GM21723 (cell line): ENCODE results near the gene KLRK1.
A peak's percentile ranks its signal among the peaks of the same experiment; 100 is the strongest.
"Not testable (repeated sequence)": the region's sequence is repeated elsewhere in the genome, so short reads cannot be mapped to it uniquely, and the experiment has no call there.

Experiments used
- ATAC-seq: cut with Tn5 transposase; IDR thresholded peaks from one replicate; pipeline ENCODE4 v1.9.1; 2021; ENCODE audit warnings: mild to moderate bottlenecking, moderate library complexity; ENCODE audit not compliant: unreplicated experiment

The KLRK1 gene

DNA sequence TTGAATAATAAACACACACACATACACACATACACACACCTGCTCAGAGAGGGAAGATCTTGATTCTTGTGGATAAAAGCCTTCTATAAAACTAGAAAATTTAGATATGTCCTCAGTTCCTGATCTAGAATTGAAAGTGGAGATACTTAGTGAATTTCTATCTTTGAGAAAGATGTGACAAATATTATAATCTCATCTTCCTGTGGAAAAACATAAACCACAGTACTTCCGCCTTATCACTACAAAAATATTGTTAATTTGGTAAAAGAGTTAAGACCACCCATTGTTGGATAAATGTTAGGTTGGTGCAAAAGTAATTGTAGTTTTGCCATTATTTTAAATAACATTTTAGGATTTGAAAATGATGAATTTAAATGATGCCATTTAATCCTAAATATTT is at the start of gene KLRK1:
Gene KLRK1, minus strand, starts transcription at position 138 of the 400 bp plus-strand sequence. CDS start 1,231 bp downstream, outside the sequence.
- ATAC-seq, result no peak

DNA sequence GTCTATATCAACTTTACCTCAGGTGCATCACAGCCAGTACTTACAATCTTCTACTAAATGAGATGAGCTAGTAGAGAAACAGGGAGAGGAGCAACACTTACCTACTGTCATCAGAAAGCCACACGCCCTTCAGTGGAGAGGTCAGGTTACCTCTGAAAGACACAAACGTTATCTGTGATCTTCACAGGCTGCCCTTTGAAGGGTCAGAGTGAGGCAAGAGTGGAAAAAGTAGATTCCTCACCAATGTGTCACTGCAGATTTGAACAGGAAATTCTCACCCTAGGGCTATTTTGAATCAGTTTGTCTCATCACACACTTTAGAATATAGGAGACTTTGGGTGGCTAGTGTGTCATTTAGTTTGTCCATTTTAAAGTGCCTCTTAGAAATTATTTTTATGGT is 47.8 kb upstream of the KLRK1 start:
- ATAC-seq, result not testable (repeated sequence)

DNA sequence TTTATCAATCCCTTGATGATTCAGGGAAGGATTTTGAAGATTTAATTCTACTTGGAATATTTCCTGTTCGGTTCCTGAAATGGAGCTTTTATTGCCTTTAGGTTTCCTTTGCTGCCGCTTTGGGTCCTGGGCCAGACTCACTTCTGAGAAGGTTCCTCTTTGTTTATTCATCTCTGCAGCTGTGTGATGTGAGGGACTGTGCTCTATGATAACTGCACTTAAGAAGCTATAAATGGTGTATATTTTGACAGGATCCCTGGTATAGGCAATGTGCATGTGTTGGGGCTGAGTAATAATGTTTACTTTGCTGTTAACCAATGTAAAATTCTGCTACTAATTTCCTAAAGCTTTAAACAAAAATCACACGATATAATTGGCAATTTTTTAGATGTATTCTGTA is 46.0 kb upstream of the KLRK1 start, which contains the start of gene KLRC2:
Gene KLRC2, minus strand, starts transcription at position 195 of the 400 bp plus-strand sequence. Its CDS starts 24 bp downstream, at position 171.
- not testable (repeated sequence) for ATAC-seq

DNA sequence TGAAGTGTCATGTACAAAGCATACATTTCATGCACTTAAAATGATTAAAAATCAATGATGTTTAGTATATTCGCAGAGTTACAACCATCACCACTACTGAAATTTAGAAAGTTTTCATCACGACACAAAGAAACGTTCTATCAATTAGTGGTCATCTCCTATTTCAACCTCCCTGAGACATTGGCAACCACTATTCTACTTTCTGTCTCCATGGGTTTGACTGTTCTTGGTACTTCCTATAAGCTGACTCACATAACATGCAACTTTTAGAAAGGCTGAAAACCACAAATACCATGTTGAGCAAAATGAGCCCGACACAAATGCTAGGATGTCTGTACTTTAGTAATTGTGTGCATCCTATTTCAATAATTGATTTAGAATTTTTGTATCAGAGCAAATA is 40.8 kb upstream of the KLRK1 start:
- ATAC-seq, result not testable (repeated sequence)

DNA sequence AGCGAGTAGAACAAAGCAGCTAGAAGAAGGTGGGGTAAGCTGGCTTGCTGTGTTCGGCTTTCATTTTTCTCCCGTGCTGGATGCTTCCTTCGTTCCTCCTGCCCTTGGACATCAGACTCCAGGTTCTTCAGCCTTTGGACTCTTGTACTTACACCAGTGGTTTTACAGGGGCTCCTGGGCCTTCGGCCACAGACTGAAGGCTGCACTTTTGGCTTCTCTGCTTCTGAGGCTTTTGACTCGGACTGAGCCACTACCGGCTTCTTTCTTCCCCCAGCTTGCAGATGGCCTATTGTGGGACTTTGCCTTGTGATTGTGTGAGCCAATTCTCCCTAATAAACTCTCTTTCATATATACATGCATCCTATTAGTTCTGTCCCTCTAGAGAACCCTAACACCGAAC is 36.1 kb upstream of the KLRK1 start:
- ATAC-seq, result not testable (repeated sequence)

DNA sequence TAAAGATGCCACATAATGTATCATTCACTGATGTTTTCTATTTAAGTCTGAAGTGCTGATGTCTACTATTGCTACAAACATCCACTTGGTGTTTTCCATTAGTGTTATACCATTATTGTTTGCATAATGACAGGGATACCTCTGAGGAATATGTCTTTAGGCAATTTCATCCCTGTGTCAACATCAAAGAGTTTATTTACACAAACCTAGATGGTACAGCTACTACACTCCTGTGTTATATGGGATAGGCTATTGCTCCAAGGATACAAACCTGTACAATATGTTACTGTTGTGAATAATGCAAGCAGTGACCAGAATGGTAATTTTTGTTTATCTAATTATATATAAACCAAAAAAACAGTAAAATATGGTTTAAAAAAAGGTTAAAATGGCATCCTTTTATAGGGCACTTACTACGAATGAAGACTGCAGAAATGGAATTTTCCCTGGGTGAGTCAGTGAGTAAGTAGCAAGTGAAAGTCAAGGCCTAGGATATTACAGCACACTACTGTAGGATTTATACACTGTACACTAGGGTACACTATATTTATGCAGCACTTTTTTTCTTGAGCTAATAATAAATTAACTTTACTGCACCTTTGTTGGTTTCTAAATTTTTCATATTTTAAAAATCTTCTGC is 34.5 kb upstream of the KLRK1 start:
- ATAC-seq, result not testable (repeated sequence)

DNA sequence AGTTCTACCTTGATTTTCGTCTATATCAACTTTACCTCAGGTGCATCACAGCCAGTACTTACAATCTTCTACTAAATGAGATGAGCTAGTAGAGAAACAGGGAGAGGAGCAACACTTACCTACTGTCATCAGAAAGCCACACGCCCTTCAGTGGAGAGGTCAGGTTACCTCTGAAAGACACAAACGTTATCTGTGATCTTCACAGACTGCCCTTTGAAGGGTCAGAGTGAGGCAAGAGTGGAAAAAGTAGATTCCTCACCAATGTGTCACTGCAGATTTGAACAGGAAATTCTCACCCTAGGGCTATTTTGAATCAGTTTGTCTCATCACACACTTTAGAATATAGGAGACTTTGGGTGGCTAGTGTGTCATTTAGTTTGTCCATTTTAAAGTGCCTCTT is 32.3 kb upstream of the KLRK1 start:
- not testable (repeated sequence) for ATAC-seq

DNA sequence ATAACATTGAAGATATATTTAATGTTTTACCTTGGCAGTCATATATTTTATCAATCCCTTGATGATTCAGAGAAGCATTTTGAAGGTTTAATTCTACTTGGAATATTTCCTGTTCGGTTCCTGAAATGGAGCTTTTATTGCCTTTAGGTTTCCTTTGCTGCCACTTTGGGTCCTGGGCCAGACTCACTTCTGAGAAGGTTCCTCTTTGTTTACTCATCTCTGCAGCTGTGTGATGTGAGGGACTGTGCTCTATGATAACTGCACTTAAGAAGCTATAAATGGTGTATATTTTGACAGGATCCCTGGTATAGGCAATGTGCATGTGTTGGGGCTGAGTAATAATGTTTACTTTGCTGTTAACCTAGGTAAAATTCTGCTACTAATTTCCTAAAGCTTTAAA is 30.5 kb upstream of the KLRK1 start, which contains the start of gene KLRC3:
Gene KLRC3, minus strand, starts transcription at position 262 of the 400 bp plus-strand sequence. Its CDS starts 45 bp downstream, at position 217.
- not testable (repeated sequence) for ATAC-seq

DNA sequence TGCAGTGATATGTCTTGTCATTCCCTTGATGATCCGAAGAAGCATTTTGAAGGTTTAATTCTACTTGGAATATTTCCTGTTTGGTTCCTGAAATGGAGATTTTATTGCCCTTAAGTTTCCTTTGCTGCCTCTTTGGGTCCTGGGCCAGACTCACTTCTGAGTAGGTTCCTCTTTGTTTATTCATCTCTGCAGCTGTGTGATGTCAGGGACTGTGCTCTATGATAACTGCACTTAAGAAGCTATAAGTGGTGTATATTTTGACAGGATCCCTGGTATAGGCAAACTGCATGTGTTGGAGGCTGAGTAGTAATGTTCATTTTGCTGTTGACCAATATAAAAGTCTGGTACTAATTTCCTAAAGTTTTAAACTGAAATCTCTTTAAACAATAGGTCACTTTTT is 19.6 kb upstream of the KLRK1 start, which contains the start of gene KLRC4:
Gene KLRC4, minus strand, starts transcription at position 366 of the 400 bp plus-strand sequence. Its CDS starts 182 bp downstream, at position 184.
- no peak for ATAC-seq

DNA sequence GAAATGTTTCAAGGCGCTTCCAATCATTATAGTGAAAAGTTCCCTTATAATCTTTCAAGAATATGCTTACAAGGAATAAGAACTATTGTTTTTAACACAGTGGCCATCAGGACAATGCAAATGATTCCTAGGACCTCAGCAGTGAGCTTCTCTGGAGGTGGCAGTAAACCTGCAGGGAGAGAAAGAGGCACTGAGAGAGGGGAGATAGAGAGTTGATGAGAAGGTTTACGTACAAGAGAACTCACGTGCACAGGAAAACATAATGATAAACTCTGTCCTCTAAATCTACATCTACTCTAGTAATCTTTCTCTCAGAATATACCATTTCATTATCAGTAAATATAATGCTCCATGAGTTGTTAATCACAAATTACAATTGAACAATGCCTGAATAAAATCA is 19.0 kb upstream of the KLRK1 start:
- no peak for ATAC-seq

DNA sequence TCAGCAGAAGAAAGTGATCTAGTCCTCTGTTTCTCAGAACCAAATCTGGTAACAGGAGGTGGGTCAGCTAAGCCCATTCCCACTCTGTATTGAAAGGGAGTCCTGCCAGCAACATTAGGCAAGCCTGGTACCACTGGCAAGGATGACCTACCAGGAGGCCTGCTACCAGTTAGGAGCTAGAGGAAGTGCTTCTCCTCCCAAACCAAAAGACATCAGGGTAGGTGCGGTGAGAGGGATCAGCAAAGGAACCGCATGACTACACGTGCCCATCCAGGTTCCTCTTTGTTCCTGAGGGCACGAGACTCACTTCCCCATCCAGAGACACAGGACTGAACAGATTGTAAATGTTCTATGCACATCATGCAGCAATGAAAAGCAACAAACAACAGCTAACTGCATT is 16.9 kb upstream of the KLRK1 start:
- no peak for ATAC-seq

DNA sequence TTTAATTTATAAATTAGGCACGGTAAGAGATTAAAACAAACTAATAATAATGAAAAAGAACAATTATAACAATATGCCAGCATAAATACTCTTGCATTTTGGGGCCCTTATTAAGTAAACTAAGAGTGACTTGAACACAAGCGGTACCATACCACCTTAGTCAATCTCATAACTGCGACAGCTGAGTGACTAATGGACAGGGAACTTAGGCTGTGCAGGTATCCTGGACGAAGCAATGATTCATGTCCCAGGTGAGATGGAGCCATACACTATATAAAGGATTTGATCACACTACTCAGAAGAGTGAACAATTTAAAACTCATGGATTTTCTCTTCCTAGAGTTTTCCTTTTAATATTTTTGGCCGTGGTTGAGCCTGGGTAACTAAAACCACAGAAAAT is 15.5 kb upstream of the KLRK1 start:
- ATAC-seq, result no peak

DNA sequence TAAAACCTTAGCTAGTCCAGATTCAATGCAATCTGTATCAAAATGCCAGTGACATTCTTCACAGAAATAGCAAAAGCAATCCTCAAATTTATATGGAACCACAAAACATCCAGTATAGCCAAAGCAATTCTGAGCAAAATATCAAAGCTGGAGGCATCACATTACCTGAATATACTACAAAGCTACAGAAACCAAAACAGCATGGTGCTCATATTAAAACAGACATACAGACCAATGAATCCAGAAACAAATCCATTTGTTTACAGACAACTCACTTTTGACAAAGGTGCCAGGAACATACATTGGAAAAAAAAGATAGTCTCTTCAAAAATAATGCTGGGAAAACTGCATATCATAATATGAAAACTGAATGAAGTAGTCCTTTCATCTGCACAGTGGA is 15.0 kb upstream of the KLRK1 start:
- ATAC-seq, result no peak

DNA sequence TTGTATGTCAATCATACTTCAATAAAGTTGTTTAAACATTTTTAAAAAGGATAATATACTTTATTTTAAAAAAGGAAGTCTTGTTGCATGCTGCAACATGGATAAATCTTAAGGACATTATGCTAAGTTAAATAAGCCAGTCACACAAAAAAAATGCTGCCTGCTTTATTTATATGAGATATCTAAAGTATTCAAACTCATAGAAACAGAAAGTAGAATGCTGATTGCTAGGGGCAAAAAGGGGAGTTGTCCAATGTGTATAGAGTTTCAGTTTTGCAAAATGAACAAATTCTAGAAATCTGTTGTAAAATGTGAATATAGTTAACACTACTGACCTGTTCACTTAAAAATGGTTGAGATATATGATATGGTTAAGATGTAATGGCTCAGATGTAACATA is 11.0 kb upstream of the KLRK1 start:
- ATAC-seq, result no peak

DNA sequence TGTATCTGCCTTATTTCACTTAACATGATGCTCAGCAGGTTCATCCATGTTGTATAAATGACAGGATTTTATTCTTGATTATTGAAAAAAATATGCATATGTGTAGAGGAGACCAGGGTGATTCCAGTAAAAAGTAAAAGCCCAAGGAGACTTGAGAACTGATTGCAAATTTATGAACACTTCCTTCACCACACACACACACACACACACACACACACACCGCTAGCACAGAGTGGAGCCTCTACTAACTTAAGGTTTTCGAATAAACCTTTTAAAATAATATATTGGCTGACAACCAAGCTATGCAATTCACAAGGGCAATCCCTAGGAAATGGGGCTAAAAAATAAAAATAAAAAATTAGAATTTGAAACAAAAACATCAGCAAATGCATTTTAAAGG is 8.3 kb upstream of the KLRK1 start:
- no peak for ATAC-seq

DNA sequence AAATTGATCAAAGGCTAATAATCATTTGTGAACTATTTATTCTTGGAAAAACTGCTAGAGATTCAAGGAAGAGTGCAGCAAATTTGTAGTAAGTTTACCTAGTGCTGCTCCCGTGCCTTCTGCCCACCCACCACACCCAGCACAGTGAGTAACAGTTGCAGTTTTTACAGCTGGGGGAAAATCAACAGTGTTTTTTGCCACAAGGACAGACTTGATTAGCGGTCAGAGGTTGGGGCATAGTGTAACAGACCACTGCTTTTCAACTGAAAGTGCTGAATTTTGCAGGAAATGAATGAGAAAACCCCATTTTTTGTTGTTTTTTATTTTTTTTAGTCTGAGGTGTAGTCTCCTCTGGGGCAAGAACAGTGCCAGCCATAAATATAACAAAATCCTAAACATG is 7.5 kb upstream of the KLRK1 start:
- no peak for ATAC-seq

DNA sequence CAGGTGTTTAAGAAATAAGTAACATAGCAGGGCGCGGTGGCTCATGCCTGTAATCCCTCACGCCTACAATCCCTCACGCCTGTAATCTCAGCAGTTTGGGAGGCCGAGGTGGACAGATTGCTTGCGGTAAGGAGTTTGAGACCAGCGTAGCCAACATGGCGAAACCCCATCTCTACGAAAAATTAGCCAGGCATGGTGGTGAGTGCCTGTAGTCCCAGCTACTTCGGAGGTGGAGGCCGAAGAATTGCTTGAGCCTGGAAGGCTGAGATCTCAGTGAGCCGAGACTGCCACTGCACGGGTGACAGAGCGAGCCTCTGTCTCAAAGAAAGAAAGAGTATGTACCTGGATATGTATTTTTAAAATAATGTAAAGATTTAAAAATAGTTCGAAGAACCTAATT is 6.3 kb upstream of the KLRK1 start:
- not testable (repeated sequence) for ATAC-seq

DNA sequence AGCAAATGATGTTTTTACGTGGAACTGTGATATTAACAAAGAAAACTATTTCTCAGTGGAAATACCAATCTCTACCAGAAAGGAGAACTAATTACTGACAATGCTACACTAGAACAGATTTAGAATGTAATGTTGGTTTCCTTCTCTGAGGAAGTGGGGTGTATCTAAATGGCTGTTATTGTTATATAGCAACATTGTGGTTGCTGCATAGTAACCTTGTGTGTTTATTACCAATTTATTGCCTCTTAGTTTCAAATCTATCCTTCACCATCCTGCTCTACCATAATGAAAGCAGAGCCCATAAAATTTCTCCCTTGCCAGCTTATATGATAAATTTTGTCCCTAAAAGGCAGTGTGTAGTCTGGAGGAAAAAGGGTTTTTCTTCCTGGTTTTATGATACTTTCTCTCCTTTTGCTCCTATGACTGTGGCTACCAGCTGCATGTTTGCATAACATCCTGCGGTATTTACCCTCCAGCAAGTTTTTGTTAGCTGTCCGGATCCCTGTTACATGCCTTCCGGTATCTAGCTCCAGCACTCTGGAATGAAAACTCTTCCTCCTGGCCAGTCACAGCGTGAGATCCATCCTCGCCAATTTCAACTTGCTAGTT is 5.7 kb upstream of the KLRK1 start:
- peak; percentile 88 for ATAC-seq

DNA sequence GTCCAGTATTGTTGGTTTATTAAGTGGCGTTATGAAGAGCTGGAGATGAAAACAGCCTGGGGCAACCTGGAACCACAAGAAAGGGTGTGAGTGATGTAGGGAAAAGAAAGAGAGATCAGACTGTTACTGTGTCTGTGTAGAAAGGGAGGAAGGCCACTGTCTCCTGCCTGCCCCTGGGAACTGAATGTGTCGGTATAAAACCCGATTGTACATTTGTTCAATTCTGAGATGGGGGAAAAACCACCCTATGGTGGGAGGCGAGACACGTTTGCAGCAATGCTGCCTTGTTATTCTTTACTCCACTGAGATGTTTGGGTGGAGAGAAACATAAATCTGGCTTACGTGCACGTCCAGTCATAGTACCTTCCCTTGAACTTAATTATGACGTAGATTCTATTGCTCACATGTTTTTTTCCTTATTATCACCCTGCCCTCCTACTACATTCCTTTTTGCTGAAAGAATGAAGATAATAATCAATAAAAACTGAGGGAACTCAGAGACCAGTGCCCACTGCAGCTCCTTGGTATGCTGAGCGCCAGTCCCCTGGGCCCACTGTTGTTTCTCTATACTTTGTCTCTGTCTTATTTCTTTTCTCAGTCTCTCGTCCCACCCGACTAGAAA is 4.8 kb upstream of the KLRK1 start:
- not testable (repeated sequence) for ATAC-seq

DNA sequence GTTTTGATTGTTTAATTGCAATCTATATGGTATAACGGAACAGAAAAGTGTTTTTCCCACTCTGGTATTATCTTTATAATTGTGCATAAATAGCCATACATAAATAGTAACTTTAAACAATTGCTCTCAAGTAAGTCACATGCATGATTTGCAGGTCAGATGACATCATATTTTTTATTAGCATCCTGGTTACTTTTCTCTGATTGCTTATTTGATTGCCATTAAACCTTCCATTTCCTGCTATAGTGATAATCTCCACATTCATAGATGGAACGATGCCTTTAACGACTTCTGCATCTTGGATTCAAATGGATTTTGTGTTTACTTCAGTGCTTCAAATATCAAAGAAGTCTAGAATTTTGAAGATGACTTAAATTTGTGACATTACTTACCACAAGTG is 3.5 kb upstream of the KLRK1 start:
- no peak for ATAC-seq

DNA sequence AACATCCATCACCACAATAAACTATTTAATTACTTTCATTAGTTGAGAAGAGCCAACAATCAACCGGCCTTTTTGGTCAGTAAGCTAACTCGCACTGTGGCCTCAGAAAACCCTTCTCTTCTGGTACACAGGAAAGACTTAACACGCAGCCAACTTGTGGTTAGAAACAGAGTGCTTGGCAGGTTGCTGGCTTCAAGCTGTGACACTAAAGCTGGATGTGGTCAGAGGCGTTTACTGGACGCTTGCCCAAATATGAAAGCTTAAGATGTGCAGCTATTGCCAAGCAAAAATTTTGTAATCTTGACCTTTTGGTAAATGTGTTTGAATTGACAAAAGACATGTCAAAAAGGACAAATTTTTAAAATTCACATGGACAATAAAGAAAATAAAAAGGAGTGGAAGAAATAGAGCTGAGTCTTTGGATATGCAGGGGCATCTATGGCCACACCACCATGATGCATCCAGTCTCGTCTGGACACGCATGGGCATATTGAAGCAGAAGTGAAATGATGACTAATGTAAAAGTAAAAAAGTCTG is 2.6 kb upstream of the KLRK1 start:
- peak; percentile 48 for ATAC-seq

DNA sequence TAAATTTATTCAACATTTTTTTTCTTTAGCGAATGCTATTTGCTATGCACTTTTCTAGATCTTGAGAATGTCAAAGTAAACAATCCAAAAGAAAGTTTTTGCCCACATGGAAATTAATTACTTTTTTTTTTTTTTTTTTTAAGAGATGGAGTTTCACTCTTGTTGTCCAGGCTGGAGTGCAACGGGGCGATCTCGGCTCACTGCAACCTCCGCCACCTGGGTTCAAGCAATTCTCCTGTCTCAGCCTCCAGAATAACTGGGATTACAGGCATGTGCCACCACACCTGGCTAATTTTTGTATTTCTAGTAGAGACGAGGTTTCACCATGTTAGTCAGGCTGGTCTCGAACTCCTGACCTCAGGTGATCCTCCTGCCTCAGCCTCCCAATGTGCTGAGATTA is 1.1 kb upstream of the KLRK1 start:
- ATAC-seq, result not testable (repeated sequence)
